Activated CD4-positive, alpha-beta memory T cell treated with anti-CD3 and anti-CD28 coated beads for 36 hours (primary cell): ENCODE measurements around the gene GADD45G. TPM values are rescaled to one million over a fixed set of nuclear protein-coding genes. Genes with fewer than 3 reads are reported as not detected.

Experiments used
- CTCF ChIA-PET: fragments of 350-600 bp; sonication (Branson Sonifier 250); formaldehyde crosslinking; loops from one replicate; lab custom pipeline; 2021; ENCODE audit warnings: antibody characterized with exemption, inconsistent platforms; lab: Charles Lee
- POLR2A ChIA-PET: fragments of 350-600 bp; sonication (Branson Sonifier 250); formaldehyde crosslinking; loops from one replicate; lab custom pipeline; 2021; ENCODE audit warnings: antibody characterized with exemption; lab: Charles Lee
- DNase-seq: peaks from one replicate; pipeline ENCODE4 v3.0.0-alpha.2; 2020
- H3K27ac Mint-ChIP-seq: one replicate; pipeline ENCODE4 v1.8.0; 2021; ENCODE audit warnings: mixed read lengths
- H3K27me3 Mint-ChIP-seq: one replicate; pipeline ENCODE4 v1.8.0; 2021; ENCODE audit warnings: mixed read lengths
- H3K36me3 Mint-ChIP-seq: one replicate; pipeline ENCODE4 v1.8.0; 2021; ENCODE audit warnings: mixed read lengths
- H3K4me1 Mint-ChIP-seq: one replicate; pipeline ENCODE4 v1.8.0; 2021; ENCODE audit warnings: low read depth, mixed read lengths
- H3K4me3 Mint-ChIP-seq: one replicate; pipeline ENCODE4 v1.8.0; 2021; ENCODE audit warnings: mild to moderate bottlenecking, mixed read lengths
- H3K9me3 Mint-ChIP-seq: one replicate; pipeline ENCODE4 v1.8.0; 2021; ENCODE audit warnings: mixed read lengths
- intact Hi-C: fragments of 100-400 bp; cut with micrococcal nuclease; formaldehyde crosslinking; loops from one replicate; pipeline ENCODE4 v1.15.1; 2023
- total RNA-seq, 2 experiments: library from RNA; stranded (reverse); gene quantifications; one replicate each; pipeline ENCODE4 v1.2.3, GENCODE V29; 2021

GADD45G gene
- total RNA-seq, 2 experiments from 2014 or later: 5.1 to 5.7 TPM

- ChIA-PET CTCF (interaction anchor here (0.6 to 1.3 kb wide), 2 partner anchors 45 to 238 kb away, joined by 3 to 4 read pairs; no protein-coding TSS in a partner anchor), POLR2A (interaction anchor here (0.7 kb wide), 1 partner anchor 116 kb away, joined by 3 read pairs; no protein-coding TSS in a partner anchor)
- Mint-ChIP-seq H3K4me1 (peaks cover 4% of the 10 kb centered on the region), H3K9me3 (no peaks in the 10 kb centered on the region), H3K4me3 (no peak overlapping the region), H3K27ac (no peak overlapping the region), H3K36me3 (no peaks in the 10 kb centered on the region), H3K27me3 (peaks cover 3% of the 10 kb centered on the region)
- no peak for DNase-seq
- intact Hi-C loops: no loop called here
Observed at GRCh38 chr9:89648247-89649000, 43.6 kb downstream of the GADD45G start.

- peaks cover 4% of the 10 kb centered on the region for H3K4me1 Mint-ChIP-seq
- no peak overlapping the region for H3K27ac Mint-ChIP-seq
- ChIA-PET POLR2A (no interaction called here), CTCF (interaction anchor here (1.3 kb wide), 1 partner anchor 46 kb away, joined by 4 read pairs; no protein-coding TSS in a partner anchor)
- no peak overlapping the region for H3K4me3 Mint-ChIP-seq
- peaks cover 3% of the 10 kb centered on the region for H3K27me3 Mint-ChIP-seq
- no peaks in the 10 kb centered on the region for H3K36me3 Mint-ChIP-seq
- H3K9me3 Mint-ChIP-seq: no peaks in the 10 kb centered on the region
- DNase-seq: peak; percentile 27
- intact Hi-C loops: no loop called here
Observed at GRCh38 chr9:89649039-89649691, 44.4 kb downstream of the GADD45G start.

- Mint-ChIP-seq H3K27ac (no peak overlapping the region), H3K4me3 (no peak overlapping the region), H3K36me3 (no peaks in the 10 kb centered on the region), H3K4me1 (peaks cover 23% of the 10 kb centered on the region), H3K9me3 (no peaks in the 10 kb centered on the region), H3K27me3 (no peaks in the 10 kb centered on the region)
- ChIA-PET CTCF (interaction anchor here (0.6 kb wide), 1 partner anchor 448 kb away, joined by 3 read pairs; no protein-coding TSS in a partner anchor), POLR2A (no interaction called here)
- no peak for DNase-seq
- intact Hi-C loops: no loop called here
Observed at GRCh38 chr9:89654025-89654662, 49.3 kb downstream of the GADD45G start.

- Mint-ChIP-seq H3K9me3 (no peaks in the 10 kb centered on the region), H3K27me3 (no peaks in the 10 kb centered on the region), H3K4me3 (no peak overlapping the region), H3K27ac (no peak overlapping the region), H3K4me1 (peaks cover 23% of the 10 kb centered on the region), H3K36me3 (no peaks in the 10 kb centered on the region)
- ChIA-PET POLR2A (no interaction called here), CTCF (interaction anchor here (0.6 kb wide), 1 partner anchor 52 kb away, joined by 3 read pairs; no protein-coding TSS in a partner anchor)
- no peak for DNase-seq
- intact Hi-C loops: no loop called here
Observed at GRCh38 chr9:89655056-89655989, 50.5 kb downstream of the GADD45G start.

Other genes starting within 250 kb of the GADD45G start
- gene SEMA4D, start 106.9 kb upstream of the GADD45G start, total RNA-seq: 100 to 1,000 TPM; 159 to 161 TPM